HepG2 (cell line): Measurements from ENCODE around the gene TSEN34. TPM values are rescaled to one million over a fixed set of nuclear protein-coding genes. Genes with fewer than 3 reads are reported as not detected.

Experiments used
- AGO2 ChIP-seq: fragments of 200-400 bp; formaldehyde crosslinking; optimal IDR thresholded peaks from 2 replicates; pipeline ENCODE3; 2017; ENCODE audit warnings: mild to moderate bottlenecking, low read depth, low read length, moderate library complexity
- ARID2 ChIP-seq: sonication (generic); formaldehyde crosslinking; IDR thresholded peaks from 2 replicates; pipeline ENCODE4 v1.8.1; 2022; ENCODE audit warnings: mild to moderate bottlenecking, missing genetic modification reagents, borderline replicate concordance
- CC2D1A ChIP-seq: sonication (generic); formaldehyde crosslinking; IDR thresholded peaks from 2 replicates; pipeline ENCODE4 v1.8.1; 2023; ENCODE audit warnings: mild to moderate bottlenecking, missing genetic modification reagents
- NCOR1 ChIP-seq: fragments of 200-600 bp; sonication (generic); IDR thresholded peaks from 2 replicates; pipeline ENCODE4 v1.7.0; 2017; ENCODE audit warnings: antibody characterized with exemption, low read length, borderline replicate concordance
- PAX8 ChIP-seq: sonication (generic); formaldehyde crosslinking; IDR thresholded peaks from 2 replicates; pipeline ENCODE4 v1.8.0; 2022; ENCODE audit warnings: mild to moderate bottlenecking, missing genetic modification reagents, borderline replicate concordance
- PHF21A ChIP-seq: sonication (generic); formaldehyde crosslinking; IDR thresholded peaks from 2 replicates; pipeline ENCODE4 v1.5.0; 2020; ENCODE audit warnings: mild to moderate bottlenecking, missing genetic modification reagents
- PHF5A ChIP-seq: IDR thresholded peaks from one replicate; pipeline ENCODE4 v1.6.1; 2018; ENCODE audit warnings: low read depth, missing genetic modification reagents; ENCODE audit not compliant: unreplicated experiment
- RBM22 ChIP-seq: fragments of 200-400 bp; formaldehyde crosslinking; optimal IDR thresholded peaks from 2 replicates; pipeline ENCODE3; 2017; ENCODE audit warnings: mild to moderate bottlenecking, low read length, moderate library complexity
- SIX1 ChIP-seq: sonication (generic); formaldehyde crosslinking; IDR thresholded peaks from 2 replicates; pipeline ENCODE4 v1.4.0; 2020; ENCODE audit warnings: missing genetic modification reagents, borderline replicate concordance
- SMC3 ChIP-seq: IDR thresholded peaks from 2 replicates; pipeline ENCODE4 v1.6.1; 2011; ENCODE audit warnings: low read length, improper control_type of control experiment
- XRCC5 ChIP-seq: fragments of 200-400 bp; formaldehyde crosslinking; optimal IDR thresholded peaks from 2 replicates; pipeline ENCODE3; 2017; ENCODE audit warnings: mild to moderate bottlenecking, low read length
- ZNF3 ChIP-seq: IDR thresholded peaks from 2 replicates; pipeline ENCODE4 v1.7.0; 2017; ENCODE audit warnings: inconsistent platforms
- ZNF34 ChIP-seq: sonication (generic); formaldehyde crosslinking; IDR thresholded peaks from 2 replicates; pipeline ENCODE4 v1.4.0; 2020; ENCODE audit warnings: mild to moderate bottlenecking, missing genetic modification reagents, borderline replicate concordance
- ZNF563 ChIP-seq: sonication (generic); formaldehyde crosslinking; IDR thresholded peaks from 2 replicates; pipeline ENCODE4 v1.8.0; 2022; ENCODE audit warnings: mild to moderate bottlenecking, moderate library complexity, missing genetic modification reagents
- ZNF672 ChIP-seq: sonication (generic); formaldehyde crosslinking; IDR thresholded peaks from 2 replicates; pipeline ENCODE4 v1.8.1; 2022; ENCODE audit warnings: missing genetic modification reagents
- ZNF781 ChIP-seq: sonication (generic); formaldehyde crosslinking; IDR thresholded peaks from 2 replicates; pipeline ENCODE4 v1.5.1; 2020; ENCODE audit warnings: borderline replicate concordance, mild to moderate bottlenecking, missing genetic modification reagents; ENCODE audit errors: not compliant biosample characterization
- polyA plus RNA-seq, 8 experiments: library from polyadenylated mRNA; depleted of rRNA in 3 of 8; stranded (reverse) in 7 of 8; unstranded in 1 of 8; fragments of >200 nt; fragmentation: Illumina TruSeq in 4 of 8; extraction: Trizol in 4 of 8; gene quantifications; 2 replicates each; pipeline versions ENCODE4 v1.2.1 to v1.2.3, GENCODE V29; 2011 to 2016; ENCODE audit warnings: low read depth in 4 of 8, missing spikeins in 1 of 8, mixed read lengths in 1 of 8; ENCODE audit not compliant: insufficient read depth in 1 of 8
- total RNA-seq, 5 experiments: library from RNA; depleted of rRNA; stranded (reverse); fragments of >200 nt; fragmentation: Illumina TruSeq; extraction: Trizol; gene quantifications; 2 replicates each; pipeline ENCODE4 v1.2.3, GENCODE V29; 2016; ENCODE audit warnings: low read depth in 1 of 5
- TF ChIP-seq, protein P1 (sequence below): sonication (generic); formaldehyde crosslinking; IDR thresholded peaks from 2 replicates; pipeline ENCODE4 v1.5.0; 2020; ENCODE audit warnings: mild to moderate bottlenecking, missing genetic modification reagents, moderate library complexity
- TF ChIP-seq, protein P2 (sequence below): sonication (generic); formaldehyde crosslinking; IDR thresholded peaks from 2 replicates; pipeline ENCODE4 v1.5.0; 2020; ENCODE audit warnings: mild to moderate bottlenecking, missing genetic modification reagents
- TF ChIP-seq, protein P3 (sequence below): sonication (generic); formaldehyde crosslinking; IDR thresholded peaks from 2 replicates; pipeline ENCODE4 v1.5.0; 2020; ENCODE audit warnings: missing genetic modification reagents
- TF ChIP-seq, protein P4 (sequence below): sonication (generic); formaldehyde crosslinking; conservative IDR thresholded peaks from 2 replicates; pipeline ENCODE4 v1.4.0; 2020; ENCODE audit warnings: missing genetic modification reagents
- TF ChIP-seq, protein P5 (sequence below): sonication (generic); formaldehyde crosslinking; IDR thresholded peaks from 2 replicates; pipeline ENCODE4 v1.8.0; 2022; ENCODE audit warnings: missing genetic modification reagents, mild to moderate bottlenecking, borderline replicate concordance
- TF ChIP-seq, protein P6 (sequence below): sonication (generic); formaldehyde crosslinking; IDR thresholded peaks from 2 replicates; pipeline ENCODE4 v1.4.0; 2020; ENCODE audit warnings: mild to moderate bottlenecking, missing genetic modification reagents

Gene TSEN34
- total and polyA plus RNA-seq, 2 of the 13 experiments (the other 11 are each of a cell fraction or from before 2014, with no cell fraction given), result 55.1 to 65.4 TPM

DNA sequence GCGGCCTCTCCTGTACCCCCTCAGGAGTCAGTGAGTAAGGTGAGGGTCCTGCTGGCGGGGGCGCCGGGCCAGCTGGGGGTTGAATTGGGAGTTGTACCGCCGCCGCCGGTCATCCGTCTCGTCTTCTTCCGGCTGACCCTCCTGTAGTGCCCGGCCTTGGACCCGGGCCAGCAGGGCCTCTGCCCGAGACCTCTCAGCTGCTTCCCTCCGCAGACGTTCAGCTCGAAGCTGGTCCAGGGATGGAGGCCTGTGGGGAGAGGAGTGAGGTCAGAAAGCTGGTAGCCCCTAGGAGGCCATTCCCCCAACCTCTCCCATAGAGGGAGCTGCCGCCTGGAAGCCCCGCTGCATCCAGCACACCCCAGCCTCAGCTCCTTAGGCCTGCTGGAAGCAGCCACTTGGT lies 35.4 kb upstream of the TSEN34 start (continued):
- TF ChIP-seq, protein P1, sequence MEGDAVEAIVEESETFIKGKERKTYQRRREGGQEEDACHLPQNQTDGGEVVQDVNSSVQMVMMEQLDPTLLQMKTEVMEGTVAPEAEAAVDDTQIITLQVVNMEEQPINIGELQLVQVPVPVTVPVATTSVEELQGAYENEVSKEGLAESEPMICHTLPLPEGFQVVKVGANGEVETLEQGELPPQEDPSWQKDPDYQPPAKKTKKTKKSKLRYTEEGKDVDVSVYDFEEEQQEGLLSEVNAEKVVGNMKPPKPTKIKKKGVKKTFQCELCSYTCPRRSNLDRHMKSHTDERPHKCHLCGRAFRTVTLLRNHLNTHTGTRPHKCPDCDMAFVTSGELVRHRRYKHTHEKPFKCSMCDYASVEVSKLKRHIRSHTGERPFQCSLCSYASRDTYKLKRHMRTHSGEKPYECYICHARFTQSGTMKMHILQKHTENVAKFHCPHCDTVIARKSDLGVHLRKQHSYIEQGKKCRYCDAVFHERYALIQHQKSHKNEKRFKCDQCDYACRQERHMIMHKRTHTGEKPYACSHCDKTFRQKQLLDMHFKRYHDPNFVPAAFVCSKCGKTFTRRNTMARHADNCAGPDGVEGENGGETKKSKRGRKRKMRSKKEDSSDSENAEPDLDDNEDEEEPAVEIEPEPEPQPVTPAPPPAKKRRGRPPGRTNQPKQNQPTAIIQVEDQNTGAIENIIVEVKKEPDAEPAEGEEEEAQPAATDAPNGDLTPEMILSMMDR (CRISPR knock-in tag), result 0 out of 2 replicates have a peak, but pooled peaks have one; percentile 5
- TF ChIP-seq, protein P2, sequence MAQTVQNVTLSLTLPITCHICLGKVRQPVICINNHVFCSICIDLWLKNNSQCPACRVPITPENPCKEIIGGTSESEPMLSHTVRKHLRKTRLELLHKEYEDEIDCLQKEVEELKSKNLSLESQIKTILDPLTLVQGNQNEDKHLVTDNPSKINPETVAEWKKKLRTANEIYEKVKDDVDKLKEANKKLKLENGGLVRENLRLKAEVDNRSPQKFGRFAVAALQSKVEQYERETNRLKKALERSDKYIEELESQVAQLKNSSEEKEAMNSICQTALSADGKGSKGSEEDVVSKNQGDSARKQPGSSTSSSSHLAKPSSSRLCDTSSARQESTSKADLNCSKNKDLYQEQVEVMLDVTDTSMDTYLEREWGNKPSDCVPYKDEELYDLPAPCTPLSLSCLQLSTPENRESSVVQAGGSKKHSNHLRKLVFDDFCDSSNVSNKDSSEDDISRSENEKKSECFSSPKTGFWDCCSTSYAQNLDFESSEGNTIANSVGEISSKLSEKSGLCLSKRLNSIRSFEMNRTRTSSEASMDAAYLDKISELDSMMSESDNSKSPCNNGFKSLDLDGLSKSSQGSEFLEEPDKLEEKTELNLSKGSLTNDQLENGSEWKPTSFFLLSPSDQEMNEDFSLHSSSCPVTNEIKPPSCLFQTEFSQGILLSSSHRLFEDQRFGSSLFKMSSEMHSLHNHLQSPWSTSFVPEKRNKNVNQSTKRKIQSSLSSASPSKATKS, result no peak
- TF ChIP-seq AGO2 (peak; percentile 90), SIX1 (no peak), CC2D1A (CRISPR knock-in tag) (no peak), PAX8 (CRISPR knock-in tag) (no peak), PHF5A (CRISPR knock-in tag) (no peak), NCOR1 (no peak), PHF21A (CRISPR knock-in tag) (no peak), ZNF3 (no peak), ARID2 (CRISPR knock-in tag) (no peak), RBM22 (peak; percentile 88), SMC3 (no peak), ZNF563 (no peak), XRCC5 (no peak), ZNF781 (CRISPR knock-in tag) (no peak), ZNF672 (no peak), ZNF34 (CRISPR knock-in tag) (no peak)
- TF ChIP-seq, protein P3, sequence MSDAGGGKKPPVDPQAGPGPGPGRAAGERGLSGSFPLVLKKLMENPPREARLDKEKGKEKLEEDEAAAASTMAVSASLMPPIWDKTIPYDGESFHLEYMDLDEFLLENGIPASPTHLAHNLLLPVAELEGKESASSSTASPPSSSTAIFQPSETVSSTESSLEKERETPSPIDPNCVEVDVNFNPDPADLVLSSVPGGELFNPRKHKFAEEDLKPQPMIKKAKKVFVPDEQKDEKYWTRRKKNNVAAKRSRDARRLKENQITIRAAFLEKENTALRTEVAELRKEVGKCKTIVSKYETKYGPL (CRISPR knock-in tag), result no peak
- TF ChIP-seq, protein P4, sequence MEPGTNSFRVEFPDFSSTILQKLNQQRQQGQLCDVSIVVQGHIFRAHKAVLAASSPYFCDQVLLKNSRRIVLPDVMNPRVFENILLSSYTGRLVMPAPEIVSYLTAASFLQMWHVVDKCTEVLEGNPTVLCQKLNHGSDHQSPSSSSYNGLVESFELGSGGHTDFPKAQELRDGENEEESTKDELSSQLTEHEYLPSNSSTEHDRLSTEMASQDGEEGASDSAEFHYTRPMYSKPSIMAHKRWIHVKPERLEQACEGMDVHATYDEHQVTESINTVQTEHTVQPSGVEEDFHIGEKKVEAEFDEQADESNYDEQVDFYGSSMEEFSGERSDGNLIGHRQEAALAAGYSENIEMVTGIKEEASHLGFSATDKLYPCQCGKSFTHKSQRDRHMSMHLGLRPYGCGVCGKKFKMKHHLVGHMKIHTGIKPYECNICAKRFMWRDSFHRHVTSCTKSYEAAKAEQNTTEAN (CRISPR knock-in tag), result no peak
- TF ChIP-seq, protein P5, sequence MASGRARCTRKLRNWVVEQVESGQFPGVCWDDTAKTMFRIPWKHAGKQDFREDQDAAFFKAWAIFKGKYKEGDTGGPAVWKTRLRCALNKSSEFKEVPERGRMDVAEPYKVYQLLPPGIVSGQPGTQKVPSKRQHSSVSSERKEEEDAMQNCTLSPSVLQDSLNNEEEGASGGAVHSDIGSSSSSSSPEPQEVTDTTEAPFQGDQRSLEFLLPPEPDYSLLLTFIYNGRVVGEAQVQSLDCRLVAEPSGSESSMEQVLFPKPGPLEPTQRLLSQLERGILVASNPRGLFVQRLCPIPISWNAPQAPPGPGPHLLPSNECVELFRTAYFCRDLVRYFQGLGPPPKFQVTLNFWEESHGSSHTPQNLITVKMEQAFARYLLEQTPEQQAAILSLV (CRISPR knock-in tag), result no peak
- TF ChIP-seq, protein P6, sequence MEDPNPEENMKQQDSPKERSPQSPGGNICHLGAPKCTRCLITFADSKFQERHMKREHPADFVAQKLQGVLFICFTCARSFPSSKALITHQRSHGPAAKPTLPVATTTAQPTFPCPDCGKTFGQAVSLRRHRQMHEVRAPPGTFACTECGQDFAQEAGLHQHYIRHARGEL (CRISPR knock-in tag), result no peak
